OCI-M2 (cell line): ENCODE measurements around the gene WDR35.
A peak's percentile ranks its signal among the peaks of the same experiment; 100 is the strongest.
"Not testable (repeated sequence)": the region's sequence is repeated elsewhere in the genome, so short reads cannot be mapped to it uniquely, and the experiment has no call there.

Experiments
- DNase-seq: peaks from one replicate; lab custom pipeline; 2025; ENCODE audit not compliant: unreplicated experiment; lab: John Stamatoyannopoulos, UW

WDR35 gene

DNA sequence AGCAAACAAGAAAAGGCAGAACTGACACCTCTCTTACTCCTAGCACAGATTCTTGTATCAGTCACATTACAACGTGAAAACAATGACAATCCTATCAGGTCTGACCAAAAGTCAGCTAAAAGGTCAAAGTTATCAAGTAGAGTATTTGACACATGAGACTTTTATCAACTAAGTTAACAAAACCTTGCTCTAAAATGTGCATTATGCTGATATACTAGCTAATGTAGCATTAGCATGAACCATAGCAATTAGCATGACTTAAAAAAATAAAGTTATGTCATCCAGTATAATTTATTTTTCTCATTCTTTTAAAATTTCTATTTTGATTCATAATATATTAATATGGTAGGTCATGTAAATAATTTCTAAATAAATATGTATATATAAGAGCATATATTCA lies 46.7 kb downstream of the WDR35 start:
- no peak for DNase-seq

DNA sequence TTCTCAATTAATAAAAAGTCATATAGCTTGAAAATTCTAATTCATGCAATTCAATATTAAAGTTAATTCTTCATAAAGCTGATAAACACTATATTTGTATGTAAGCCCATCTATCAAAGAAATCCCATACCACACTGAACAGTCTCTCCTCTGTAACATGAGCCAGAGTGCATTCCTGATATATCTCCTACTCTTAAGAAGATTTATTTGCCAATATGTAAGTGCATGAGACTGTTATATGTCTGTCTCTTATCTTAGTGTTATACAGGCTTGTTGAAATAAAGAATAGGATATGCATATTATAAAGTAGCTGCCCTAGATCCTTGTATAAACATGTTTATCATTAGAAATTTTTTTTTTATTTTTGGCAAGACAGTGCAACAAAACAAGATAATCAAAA lies 47.7 kb downstream of the WDR35 start:
- no peak for DNase-seq

DNA sequence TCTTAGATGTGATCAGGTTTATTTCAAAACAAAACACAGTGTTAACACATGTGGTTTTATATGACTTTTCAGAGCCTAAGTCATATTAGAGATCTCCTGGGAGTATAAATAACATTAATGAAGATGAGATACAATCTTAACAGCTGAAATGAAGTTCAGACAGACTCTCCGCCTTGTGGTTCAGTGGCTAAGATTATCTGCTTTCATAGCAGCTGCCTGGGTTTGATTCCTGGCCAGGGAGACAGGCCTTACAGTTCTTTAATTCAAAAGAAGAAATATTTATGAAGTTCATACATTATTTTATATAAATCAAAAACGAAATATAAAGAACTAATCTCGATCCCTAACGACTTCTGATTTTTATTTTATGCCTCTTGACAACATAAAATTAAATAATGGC lies 52.9 kb downstream of the WDR35 start:
- no peak for DNase-seq

DNA sequence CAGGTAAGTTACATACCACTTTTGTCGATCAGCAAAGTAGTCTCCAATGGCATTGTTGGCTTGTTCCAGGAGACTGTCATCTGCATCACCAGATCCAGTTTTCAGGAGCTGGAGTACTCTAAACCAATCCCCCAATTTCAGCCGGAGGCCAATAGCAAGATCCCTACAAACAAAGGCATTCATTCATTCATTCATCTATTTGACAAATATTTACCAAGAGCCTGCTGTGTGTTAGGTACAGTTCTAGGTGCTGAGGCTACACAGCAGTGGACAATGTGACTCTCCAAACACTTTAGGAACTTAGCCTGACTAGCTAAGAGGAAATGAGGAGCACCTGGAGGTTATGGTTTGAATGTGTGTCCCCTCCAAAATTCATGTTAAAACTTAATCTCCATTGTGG lies 53.7 kb downstream of the WDR35 start:
- DNase-seq = no peak

DNA sequence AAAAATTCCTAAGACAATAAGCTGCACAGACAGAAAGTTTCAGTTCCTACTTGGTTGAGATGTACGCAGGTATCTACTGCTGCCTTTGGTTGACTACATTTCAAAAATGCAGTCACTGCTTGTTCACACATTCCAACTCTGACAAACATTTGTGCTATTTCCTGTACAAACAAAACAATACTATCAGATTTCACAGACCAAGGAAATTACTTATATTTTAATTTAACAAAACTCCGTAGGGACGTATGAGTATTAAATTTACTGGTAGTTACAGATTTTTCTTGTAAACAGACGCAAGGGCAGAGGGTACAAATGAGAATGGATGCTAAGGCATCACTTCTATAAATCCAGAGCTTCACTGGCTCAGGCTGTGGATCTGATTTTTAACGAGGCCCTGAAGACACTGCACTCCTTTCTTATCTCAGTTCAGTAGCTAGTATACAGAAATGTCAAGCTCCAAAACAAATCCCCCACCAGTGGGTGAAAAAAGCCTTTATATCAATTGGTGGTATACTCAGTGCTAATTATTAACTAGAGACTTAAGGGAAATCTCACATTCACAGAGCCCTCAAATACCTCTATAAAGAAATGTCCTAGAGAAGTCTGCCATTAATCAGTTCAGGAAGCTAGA lies 56.4 kb downstream of the WDR35 start:
- DNase-seq = no peak

DNA sequence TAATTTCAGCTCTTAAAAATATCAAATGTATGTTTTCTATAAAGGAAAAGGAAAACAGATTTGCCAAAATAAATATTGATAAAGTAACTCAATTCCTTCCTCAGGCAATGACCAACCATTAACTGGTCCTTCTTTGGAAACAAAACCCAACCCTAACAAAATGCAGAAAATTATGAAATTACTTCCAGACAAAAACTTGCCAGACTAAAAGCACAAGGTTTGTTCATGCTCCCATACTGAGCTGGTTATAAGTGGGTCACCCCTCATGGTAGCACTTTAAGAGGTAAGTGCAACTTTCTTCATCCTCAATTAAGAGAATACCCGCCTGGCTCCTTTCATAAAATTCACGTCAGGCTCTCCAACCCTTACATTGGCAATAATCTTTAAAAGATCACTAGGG lies 57.0 kb downstream of the WDR35 start:
- no peak for DNase-seq

DNA sequence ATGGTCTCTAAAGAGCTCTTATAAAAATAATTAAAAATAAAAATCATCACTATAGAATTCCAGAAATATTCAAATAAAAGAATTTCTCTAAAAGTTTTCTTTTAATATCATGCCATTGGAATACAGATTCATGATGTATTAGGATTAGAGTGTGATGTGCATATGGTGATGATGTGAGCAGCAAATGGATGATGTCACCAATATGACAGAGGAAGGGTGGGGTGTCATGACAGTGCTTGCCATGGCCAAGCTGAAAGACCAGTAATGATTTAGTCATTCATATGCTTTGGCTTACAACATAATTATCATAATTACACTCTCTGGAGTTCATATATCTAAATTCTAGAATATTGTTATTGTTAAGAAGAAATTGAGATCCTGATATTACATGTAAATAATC lies 60.7 kb downstream of the WDR35 start:
- no peak for DNase-seq

DNA sequence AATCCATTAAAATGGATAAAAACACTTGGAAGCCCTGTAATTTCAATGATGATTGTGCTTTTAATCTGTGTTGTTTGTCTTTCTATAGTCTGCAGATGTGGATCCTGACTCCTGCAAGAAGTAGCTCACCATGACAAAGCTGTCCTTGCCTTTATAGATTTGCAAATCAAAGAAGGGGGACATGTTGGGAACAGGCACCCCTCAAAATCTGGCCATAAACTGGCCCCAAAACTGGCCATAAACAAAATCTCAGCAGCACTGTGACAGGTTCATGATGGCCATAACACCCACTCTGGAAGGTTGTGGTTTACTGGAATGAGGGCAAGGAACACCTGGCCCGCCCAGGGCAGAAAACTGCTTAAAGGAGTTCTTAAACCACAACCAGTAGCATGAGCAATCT lies 62.1 kb downstream of the WDR35 start:
- DNase-seq = not testable (repeated sequence)

DNA sequence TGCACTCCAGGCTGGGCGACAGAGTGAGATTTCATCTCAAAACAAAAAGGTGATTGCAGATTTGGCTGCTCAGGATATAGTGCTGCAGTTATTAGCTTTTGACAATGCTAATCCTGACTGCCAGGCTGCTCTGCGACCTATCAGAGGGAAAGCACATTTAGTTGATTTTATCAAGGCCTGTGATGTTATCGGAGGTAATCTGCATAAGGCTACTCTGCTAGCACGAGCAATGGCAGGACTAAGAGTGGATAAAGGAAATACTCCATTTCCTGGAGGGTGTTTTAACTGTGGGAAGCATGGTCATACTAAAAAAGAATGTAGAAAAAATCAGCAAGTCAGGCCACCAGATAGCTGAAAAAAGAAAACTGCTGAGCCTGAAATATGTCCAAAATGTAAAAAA lies 65.4 kb downstream of the WDR35 start:
- not testable (repeated sequence) for DNase-seq

DNA sequence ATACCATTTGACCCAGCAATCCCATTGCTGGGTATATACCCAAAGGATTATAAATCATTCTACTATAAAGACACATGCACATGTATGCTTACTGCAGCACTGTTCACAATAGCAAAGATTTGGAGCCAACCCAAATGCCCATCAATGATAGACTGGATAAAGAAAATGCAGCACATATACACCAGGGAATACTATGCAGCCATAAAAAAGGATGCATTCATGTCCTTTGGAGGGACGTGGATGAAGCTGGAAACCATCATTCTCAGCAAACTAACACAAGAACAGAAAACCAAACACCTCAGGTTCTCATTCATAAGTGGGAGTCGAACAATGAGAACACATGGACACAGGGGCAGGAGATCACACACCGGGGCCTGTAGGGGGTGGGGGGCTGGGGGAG lies 67.7 kb downstream of the WDR35 start:
- DNase-seq = not testable (repeated sequence)

DNA sequence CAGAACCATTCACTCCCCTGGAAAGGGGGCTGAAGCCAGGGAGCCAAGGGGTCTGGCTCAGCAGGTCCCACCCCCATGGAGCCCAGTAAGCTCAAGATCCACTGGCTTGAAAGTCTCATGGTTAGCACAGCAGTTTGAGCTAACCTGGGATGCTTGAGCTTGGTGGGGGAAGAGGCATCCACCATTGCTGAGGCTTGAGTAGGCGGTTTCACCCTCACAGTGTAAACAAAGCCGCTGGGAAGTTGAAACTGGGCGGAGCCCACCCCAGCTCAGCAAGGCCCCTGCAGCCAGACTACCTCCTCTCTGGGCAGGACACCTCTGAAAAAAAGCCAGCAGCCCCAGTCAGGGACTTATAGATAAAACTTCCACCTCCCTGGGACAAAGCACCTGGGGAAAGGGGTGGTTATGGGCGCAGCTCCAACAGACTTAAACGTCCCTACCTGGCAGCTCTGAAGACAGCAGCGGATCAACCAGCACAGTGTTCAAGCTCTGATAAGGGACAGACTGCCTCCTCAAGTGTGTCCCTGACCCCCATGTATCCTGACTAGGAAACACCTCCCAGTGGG lies 73.4 kb downstream of the WDR35 start:
- DNase-seq = no peak

DNA sequence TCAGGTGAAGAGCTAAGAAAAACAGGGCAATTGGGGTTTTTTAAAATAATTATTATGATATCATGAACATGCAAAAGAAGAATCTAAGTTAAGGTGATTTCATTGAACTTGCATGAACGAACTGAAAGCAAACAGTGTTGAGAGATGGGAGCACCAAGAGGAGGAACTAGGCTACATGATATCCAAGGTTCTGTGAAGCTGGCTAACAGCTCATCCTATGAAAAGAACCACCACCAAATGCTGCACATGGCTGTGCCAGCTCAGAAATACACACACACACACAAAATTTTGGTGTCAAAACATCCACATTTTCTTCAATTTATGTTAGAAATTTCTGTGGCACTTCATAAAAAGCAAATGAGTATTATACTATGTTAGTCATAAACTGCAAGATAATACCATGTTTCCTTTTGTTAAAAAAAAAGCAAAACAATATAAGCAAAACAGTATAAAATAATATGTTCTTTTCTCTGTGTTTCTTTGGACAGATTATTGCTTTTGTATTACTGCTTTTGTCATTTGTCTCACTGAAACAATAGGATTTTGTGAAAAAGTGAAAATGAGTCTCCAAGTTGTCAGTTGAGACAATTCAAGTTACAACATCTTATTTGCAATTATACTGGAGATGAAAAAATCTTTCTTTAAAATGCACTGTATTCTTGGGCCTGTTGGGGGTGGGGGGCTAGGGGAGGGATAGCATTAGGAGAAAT lies 75.5 kb downstream of the WDR35 start:
- DNase-seq = no peak

DNA sequence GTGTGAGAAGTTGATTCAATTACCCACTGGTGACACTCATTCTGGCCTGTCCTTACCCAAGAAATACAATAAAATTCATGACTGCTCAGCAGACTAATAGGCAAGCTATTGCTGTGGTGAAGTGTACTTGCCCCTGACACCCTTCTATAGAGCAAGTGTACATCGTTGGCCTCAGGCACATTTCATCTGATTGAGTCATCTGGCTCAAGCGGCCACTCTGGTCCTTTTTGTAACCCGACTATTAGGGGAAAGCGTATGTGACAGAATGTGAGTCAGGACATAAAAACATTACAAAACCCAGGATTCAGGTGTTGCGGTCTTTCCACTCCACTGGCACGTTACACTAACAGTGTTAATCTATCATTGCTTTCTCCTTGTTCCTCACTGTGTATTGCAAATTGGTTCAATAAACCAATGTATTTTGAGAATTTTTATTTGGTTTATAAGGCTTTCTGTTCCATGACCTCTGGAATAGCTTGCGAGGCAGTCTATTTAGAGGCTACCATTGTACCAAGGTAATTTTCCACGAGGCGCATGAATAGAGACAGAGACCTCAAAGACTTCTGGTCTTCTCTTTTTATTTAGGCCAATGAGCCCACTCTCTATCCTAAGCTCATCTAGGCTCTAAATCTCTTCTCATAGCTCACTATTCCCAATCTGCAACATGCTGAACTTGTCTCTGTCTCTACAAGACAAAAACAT lies 77.9 kb downstream of the WDR35 start:
- no peak for DNase-seq

DNA sequence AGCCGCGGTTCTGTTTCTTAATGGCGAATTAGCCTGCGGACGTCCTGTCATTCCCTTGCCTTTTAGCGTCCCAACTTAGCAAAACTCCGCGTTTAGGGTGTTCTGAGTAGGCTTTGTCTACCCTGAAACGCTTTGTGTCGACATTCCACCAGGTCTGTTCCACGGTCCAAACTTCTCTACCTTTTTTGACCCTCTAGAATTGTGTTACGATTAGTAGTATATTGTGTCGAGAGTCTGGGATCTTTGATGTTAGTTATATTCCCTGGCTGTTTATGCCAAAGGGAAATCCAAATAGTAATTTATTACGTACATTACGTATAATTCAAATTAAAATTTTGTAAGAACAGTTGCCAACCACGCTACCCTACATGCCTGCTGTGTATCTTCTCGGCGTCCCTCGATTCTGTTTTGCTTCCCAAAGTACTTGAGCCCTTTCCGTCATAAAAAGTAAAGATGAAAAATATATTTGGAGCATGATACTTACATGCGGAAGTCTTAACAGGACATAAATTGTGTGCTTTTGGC lies 87.6 kb downstream of the WDR35 start:
- no peak for DNase-seq

DNA sequence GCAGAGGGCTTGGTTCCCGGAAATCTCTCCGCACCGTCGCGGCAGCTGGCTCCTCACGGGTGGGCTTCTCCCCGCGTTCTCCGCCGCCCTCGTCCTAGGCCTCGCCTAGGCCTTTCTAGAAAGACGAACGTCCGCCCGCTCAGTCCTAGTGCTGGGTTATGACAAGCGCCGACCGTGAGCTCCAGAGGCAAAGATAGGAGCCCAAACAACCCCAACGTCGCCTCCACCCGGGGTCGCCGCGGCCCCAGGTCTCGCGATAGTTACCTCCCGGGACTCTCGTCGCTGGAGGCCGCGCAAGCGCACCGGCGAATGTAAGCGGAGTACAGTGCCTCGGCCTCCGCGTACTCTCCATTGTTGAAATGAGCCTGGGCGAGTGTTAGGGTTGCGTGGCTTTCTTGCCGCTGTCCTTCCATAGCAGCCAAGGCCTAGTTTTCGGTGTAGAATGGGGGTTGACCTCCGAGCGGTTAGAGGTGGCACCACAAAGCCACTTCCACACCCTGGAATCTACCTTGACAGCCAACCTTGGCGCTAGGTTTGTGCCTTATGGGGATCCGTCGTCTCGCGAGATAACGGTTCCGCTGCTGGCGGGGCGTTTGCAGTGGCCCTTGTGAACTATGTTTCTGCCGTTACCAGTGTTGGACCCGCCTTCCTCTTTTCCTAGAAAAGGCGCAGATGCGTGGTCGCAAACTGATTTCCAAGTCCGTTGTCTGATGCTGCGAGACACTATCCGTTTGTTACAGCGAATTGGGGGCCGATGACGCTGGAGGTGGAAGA lies 88.3 kb downstream of the WDR35 start, which contains the start of gene TTC32:
Gene TTC32 (minus strand): TSS at position 542 of the 774 bp plus-strand sequence. CDS start 129 bp downstream, at position 413.
- peak; percentile 65 for DNase-seq

DNA sequence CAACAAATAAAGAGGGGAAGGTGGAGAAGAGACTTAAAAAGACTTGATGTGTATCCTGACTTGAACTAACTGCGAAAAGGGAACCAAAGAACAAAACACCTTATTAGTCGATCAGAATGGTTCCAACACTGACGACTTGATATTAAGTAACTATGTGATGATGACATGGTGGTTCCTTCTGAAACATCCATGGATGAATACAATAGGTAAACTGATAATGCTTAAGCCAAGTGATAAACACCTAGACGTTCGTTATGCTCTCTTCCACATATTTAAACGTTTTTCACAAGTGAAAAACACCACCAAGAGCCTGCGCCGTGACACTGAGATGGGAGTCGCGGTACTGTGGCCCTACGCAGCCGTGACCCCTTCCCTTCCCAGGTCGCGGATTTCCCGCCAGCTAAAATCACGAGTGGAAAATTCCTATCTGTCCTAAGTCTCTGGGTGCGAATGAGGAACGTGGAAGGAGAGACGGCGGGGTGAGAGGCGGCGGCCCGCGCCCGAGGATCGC lies 88.9 kb downstream of the WDR35 start:
- DNase-seq = no peak

DNA sequence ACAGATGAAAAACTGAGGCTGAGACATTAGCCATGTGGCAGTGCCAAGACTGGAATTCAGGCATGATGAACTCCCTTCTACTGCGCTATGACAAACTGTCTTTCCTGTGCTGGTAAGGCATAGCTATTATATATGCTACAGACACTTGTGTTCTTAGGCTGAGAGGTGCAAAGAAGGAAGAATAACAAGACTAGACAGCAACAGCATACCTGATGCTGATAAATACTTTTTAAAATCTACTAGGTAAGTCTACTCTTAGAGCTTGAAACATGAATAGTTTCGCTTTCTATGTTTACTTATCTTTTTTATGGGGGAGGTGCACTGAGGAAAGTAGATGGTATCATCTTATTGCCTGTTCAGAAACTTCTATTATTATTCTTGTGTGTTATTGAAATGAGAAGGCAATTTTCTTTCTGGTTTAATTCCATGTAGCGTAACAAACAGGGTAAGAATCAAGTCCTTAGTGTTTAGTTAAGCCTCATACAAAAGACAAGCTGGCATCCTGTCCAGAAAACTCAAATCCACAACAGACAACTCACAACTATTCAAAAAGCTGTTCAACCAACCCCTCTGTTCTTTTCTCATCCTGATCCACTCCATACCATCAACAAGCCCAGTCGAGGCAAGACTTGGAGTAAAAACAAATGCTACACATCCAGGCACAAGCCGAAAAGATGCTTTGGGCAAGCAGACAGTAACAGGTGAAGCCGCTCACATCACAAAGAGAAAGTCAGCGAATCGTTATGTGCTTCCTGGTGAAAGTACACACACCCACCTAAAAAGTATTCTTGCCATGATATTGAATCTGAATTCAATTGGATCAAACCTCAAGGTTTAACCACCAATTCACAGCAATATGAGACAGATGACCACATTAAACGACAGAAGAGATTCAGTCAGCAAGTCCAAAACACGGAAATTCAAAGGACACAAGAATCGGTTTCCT lies 89.6 kb downstream of the WDR35 start:
- DNase-seq = no peak

DNA sequence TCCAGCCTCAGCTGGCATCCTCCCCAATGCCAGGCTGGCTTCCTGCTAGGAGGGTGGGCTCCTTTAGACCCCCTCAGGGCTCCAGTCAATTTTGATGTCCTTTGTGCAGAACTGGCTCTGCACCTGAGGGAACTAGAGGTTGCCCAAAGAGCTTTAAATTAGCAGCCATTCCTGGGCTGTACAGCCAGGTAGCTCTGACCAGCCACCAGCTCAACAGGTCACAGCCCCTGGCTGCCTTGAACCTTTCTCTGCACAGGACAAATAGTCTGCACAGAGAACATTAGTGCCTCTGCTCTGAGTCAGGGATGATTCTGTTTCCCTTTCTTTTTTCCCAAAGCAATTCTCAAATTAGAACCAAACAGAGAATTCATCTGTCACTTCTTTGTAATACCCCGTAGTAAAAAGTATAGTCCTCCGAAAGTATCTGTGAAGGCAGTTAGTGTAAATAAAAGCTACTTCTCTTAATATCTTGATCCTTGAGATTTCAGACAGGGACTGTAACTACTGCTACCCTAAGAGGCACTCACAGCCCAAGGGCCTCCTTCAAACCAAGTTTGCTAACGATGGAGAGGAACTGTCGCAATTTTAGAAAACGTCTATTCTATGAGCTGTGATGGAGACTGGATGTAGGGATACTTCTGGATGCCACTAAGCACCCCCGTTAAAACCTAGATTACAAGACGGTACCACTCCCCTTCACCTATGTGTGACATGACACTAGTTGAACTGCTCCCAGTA lies 91.1 kb downstream of the WDR35 start:
- no peak for DNase-seq
